ENCODE data around the gene ARHGAP22.

The ARHGAP22 gene

DNA sequence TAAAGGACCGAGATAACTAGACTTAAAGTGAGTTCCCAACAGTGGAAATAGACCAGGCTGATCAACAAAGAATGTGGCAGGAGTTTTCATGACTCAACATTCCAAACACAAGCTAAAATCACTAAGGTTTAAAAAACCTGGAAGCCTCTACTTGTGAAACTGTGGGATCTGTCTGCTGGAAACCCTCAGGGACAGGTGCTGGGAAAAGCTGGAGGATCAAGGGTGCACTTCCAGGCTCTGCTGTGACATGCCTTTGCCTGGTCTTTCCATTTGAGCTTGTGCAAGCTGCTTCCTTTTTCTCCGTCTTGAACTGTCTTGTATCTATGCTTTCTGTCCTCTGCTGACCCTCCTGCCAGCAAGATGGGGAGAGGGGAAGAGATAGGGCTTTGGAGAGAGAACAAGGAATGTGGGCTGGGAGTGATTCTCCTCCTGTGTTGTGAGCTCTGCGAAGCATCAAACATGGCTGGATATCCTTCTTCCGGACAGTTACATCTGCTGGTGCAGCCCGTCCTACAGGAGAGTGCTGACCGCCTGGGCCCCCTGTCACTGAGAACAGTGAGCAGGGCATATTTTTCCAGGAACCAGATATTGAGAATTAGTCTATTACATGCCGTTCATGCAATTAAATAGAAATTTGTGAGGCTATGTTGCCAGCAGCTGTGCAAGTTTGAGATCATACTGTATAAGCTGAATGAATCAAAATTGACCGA lies 25.5 kb downstream of the ARHGAP22 start:
- DNase-seq = no peak

DNA sequence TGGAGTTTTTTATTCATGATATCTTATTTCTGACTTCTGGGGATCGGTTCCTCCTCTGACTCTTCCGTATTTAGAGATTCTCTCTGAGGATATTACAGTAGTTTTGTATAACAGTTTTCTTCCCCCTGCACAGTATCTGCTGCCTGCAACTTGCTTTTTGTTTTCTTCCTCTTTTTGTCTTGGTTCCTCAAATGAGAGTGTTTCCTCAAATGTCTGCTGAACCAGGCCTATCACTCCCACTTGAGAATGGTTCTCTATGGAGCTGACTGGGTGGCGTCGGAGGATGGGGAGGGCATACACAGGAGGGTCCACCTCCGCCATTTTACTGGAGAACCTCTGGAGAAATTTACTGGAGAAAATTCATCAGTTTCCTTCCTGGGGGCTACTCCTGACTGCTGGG lies 27.7 kb downstream of the ARHGAP22 start:
- peak; percentile 94 to 97 for DNase-seq

DNA sequence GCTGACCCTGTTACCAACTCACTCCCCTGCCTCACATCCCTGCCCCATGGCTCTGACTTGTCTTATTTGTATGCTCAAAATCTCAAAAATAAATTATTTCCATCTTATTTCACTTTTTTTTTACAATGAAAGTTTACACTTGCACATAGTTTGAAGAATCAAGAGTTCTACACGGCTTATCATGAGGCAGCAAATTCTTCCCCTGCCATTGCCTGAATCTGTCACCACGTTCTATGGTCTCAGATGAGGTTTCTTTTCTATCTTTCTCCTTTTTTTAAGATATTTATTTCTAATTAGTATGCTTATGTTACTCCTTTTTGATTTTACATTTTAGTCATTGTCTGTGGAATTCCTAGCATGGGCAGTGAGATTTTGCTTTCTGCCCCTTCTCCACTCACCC lies 28.4 kb downstream of the ARHGAP22 start:
- peak in 1 of 2 experiments; percentile 18 for DNase-seq

DNA sequence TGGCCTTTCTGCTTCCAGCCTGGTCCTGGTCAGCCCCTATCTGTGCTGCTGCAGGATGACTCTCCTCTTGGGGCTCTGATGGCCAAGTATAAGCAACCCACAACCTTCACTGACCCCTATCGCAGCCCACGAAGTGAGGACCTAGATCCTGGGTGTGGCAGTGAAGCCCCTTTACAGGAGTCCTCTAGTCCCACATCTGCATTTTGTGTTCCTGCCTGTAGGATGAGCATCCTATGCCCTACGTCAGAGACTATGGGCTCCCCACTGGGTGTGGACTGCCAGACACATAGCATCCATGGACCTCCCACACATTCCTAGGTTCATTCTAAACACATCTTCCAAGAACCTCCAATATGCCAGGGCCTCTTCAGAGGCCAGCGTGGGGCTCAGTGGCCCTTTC lies 29.0 kb downstream of the ARHGAP22 start:
- no peak for DNase-seq

DNA sequence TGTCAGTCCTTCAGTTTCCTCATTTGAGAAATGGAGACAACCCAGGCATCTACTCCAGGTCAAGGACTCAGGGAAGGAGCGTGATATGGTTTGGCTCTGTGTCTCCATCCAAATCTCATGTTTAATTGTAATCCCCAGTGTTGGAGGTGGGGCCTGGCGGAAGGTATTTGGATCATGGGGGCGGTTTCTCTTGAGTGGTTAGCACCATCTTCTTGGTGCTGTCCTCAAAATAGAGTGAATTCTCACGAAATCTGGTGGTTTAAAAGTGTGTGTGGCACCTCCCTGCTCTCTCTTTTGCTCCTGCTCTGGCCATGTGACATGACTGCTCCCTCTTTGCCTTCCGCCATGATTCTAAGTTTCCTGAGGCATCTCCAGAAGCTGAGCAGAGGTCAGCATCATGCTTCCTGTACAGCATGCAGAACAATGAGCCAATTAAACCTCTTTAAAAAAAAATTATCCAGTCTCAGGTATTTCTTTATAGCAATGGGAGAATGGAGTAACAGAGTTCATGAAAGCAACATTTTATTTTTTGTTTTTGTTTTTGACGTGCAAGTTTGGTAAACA lies 30.0 kb downstream of the ARHGAP22 start:
- DNase-seq = no peak

DNA sequence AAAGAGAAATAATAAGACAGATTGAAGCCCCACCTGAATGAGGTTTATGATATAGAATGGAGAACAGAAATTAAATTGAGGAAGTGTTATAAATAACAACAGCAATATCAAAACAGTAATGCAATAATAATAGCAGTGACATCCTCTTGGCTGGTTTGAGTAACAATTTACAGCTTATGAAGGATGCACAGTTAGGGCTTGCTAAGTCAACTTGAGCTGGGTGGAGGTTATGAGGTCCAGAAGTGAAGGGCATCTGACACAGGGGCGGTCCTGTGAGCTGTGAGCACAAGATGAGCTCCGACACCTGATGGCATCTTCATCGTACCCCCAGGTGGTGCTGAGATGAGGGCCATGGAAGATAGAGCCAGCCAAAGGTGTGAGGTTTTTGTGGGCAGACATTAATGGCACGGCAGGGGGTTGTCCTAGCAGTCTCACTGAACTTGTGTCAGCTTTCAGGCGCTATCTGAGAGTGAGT lies 30.5 kb downstream of the ARHGAP22 start:
- no peak for DNase-seq

DNA sequence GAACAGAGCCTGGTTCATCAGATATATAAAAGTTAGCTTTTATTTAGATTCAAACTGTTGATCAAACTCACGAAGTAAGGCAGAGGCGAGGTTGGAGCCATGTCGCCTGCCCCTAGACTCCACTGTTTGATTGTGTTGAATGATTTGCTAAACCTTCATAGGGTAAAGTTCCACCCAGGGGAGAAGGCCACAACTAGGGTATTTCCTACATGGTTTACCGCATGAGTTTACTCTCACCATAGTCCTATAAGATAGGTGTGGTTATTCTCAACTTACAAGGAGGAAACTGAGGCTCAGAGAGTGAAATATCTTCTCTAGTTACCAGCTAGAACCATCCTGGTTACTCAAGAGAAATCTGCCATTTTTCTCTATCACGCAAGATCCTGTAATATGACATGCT lies 31.8 kb downstream of the ARHGAP22 start:
- no peak for DNase-seq

DNA sequence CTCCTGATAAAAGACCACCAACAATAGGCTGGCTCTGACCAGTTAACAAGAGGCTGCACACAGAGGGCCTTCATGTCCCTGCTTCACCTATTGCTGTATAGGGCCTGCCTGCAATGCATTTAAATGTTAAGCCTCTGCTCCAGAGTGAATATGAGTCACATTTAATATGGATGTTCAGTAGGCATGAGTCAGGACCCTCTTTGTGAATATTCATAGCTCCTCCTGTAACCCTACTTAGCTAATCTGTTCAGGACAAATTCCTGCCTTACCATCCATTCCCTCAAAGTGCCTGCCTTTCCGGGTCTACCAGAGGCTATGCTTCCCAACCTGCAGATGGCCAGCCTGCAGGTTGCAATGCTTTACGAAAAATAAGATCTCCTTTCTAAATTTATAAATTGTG lies 32.5 kb downstream of the ARHGAP22 start:
- DNase-seq = no peak

DNA sequence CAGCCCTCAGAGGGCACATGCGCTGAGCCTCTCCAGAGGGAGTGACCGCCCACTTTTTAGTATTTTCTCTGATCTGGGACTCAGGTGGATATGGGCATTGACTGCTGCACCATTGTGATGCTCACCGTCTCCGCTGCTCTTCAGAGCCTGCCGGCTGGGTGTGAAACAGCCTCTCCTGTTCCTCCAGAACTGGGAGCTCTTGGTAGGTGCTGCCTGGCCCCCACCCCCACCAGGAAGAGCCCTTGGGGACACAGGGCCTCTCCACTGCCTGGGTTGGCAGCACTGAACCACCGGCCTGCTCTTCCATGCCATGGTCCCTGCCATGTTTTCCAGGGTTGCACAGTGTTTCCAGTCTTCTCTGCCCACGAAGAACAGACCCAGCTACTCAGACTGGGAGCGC lies 36.3 kb downstream of the ARHGAP22 start:
- DNase-seq = no peak

DNA sequence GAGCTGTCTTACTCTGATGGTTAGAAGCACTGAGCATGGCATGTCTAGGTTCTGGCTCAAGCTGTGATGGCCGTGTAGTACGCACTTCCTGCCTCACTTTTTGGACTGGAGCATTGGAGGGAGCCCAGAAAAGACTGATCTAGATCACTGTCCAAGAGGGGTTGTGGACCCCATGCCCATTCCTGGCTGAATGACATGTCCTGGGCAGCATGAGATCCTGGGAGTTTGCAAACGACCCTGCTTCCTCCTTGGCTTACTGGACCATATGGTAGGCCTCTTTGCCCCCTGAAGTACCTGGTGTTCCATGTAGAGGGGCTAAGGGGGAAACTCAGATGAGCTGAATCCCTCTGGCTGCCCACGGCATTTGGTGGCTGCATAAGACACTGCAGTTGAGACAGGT lies 36.7 kb downstream of the ARHGAP22 start:
- no peak for DNase-seq

DNA sequence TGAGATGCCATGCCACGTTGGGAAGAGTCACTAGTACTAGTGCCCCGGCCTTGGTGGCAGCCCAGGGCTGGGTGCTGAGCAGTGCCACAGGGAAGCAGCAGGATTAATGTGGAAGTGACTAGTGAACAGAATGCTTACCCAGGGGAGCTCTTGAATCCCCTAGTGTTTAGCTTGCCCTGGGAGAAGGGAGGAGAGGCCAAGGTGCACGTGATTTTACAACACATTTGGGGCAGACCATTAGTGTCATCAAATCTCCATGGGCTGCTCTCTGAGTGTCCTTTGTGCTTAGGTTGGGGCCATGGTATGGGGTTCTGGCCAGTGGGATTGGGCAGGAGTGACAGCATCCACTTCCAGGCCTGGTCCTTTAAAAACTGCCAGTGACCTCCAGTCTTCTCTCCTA lies 37.5 kb downstream of the ARHGAP22 start:
- no peak for DNase-seq

DNA sequence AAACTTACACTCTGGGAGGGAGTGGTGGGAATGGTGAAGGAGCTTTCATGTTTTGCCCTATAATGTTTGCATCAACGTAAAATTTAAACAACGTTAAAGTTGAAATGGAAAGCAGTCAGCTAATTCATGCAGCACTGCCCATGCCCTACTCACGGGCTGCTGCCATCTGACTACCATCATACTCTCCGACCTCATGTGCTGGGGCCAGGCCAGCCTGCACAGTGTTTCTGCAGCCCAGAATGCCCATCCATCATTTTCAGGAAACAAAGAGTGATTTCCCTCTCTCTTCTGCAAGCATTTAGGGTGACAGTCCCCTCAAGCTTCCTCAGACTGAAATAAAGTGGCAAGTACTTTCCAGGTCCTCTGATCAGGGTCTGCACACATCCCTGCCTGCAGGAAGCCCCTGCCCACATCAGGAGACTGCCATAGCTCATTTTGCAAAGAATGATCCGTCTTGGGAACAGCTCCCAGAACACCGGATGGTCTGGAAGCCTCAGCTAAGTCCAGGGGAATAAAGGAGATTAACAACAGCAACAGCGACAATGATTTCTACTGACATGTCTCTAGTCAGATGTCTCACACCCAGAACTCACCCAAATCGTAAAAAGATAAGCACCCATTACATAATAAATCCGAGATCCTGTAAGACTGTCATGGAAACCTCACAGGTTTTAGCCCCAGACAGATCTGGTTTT lies 40.3 kb downstream of the ARHGAP22 start:
- no peak for DNase-seq

DNA sequence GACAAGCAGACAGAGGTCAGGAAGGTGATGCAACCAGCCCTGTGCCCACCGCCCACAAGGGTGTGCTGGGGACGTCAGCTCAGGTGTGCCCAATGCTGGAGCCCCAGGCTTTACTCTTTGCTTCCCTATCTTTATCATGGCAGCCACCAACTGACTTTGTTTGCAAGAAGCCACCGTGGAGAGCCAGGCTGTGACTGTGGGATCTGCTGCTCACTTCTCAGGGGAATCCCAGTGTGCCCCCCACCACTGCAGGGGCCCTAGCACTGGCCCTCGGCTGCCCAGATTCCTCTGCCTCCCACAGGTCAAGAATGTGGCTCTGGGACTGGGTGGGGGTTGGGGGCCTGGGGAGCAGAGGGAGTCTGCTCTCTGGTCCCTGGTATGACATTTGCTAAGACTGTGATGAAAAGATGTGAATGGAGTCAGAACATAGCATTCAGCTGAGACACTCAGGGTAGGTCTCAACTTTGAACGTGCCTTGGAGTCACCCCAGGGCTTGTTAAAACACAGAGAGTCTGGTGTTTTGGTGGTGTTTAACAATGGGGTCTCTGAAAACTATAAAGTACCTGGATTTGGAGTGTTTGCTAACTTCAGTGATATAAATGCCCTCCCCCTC lies 47.3 kb downstream of the ARHGAP22 start:
- no peak for DNase-seq

DNA sequence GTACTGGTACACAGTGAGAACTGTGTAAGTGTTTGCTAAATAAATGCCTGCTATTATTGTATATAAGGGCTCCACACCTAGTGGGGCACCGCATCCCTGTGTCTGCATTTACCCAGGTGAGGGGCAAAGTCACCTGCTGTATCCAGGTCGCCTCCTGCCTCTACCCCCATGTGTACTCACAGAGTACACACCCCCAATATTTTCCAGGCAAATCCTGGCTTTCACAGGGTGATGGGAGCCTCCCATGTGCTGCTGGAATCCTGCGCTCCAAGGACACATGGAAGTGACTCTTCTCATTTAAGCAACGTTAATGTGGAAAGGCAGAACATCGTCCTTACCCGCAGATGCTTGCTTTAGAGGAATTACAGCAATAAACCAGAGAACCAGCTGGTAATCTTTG lies 48.2 kb downstream of the ARHGAP22 start:
- no peak for DNase-seq

DNA sequence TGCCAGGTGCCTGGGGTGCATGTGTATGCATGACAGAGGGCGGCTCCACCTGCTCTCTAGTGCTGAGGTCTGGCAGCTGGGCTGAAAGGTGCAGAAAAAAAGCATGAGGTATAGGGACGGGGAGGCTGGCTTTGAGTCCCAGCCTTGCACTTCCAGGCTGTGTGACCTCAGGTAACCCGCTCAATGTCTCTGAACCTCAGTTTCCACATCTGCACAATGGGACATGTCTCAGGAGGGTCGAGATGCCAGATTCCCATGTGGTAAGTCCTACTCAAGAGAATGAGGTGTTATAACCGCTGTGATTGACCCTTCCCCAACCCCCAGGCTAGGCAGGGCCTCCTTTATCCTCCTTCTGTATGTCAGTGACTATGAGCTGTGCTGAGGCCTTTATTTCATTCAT lies 48.8 kb downstream of the ARHGAP22 start:
- no peak for DNase-seq

DNA sequence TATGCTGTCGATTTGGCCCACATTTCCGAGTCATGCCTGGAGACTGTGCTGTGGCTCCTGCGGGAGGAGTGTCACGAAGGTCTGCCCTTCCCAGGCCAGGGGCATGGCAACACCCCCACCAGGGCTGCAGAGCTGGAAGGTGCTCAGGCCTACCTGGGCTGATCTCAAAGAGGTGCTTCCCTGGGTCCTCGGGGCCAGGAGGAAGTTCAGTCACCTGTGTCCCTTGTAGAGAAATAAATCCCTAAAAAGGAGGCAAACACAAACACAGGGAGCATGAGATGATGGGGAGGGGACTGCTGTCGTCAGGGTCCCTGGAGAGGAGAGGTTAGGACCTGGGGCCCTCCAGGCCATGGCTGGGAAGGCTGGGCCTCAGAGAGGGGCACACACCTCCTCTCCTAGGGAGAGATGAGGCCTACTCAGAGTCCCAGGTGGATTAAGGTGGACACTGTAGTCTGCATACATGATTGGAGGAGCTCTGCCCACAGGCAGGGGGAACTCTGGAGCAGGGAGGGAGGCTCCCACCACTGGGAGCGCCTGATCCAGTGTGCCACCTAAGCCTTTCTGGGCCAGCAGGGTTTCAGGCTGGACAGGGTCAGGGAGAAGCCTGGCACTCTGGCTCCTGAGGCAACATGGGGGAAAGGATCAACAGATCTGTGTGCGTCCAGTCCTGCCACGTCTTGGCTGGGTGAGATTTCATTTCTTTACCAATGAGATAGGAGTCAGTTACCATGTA lies 49.4 kb downstream of the ARHGAP22 start:
- DNase-seq = no peak

DNA sequence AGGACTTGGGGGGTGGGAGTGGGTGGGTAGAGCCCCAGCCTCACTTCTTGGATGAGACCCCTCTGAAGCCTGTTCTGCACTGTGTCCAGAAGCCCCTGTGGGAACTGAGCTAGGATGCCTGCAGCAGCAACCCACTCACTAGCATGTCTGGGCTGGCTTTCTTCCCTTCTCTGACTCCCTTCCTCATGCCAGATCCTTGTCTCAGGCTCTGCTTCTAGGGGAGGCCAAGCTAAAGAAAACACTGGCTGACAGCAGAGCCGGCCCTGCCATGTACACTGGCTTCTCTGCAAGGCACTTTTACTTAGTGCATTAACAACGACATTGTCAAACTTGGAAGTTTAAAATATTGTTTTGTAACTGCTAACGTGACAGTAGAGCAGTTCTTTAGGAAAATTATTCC lies 50.2 kb downstream of the ARHGAP22 start:
- DNase-seq = no peak

DNA sequence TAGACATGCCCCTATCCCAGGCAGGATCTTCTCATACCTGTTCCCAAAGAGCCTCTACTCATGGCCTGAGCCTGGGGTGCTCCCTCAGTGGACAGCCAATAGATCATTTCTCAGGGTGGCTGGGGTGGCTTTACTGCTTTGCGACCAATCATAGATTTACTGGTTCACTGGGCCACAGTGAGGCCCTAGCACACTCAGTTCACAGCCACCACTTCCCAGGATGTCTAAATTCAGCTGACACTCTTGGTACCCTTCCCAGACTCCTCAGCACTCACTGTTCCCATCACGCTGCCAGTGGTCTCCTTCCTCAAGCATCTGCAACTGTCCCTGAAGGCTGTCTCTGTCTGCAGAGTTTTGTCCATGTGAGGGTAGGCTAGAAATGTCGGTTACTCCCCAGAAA lies 50.6 kb downstream of the ARHGAP22 start:
- DNase-seq = no peak

DNA sequence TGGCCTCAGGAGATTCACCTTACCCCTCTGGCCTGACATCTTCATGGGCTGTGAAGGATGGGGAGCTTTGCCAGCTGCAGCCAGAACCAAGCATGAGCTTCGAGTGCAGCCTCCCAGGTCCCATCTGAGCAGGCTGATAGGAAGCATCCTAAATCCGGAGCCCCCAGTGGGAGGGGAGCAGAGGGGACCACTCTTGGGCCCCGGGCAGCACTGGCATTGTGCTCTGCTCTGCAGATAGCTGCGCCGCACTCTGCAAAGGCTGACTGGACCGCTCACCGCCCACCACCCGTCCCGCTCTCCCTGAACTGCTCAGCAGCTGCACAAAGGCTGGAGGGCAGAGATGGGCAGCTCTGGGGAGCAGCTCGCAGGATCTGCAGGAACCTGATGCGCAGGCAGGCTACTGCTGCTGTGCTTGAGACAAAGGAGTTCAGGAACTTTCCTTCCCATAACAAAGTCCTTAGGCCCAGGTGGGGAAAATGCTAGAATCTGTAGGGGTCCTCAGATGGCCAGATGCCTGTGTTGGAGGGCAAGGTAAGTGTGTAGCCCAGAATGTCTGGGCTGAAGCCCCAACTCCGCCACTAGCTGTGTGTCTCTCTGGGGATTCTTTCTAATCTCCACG lies 51.8 kb downstream of the ARHGAP22 start:
- no peak for DNase-seq

DNA sequence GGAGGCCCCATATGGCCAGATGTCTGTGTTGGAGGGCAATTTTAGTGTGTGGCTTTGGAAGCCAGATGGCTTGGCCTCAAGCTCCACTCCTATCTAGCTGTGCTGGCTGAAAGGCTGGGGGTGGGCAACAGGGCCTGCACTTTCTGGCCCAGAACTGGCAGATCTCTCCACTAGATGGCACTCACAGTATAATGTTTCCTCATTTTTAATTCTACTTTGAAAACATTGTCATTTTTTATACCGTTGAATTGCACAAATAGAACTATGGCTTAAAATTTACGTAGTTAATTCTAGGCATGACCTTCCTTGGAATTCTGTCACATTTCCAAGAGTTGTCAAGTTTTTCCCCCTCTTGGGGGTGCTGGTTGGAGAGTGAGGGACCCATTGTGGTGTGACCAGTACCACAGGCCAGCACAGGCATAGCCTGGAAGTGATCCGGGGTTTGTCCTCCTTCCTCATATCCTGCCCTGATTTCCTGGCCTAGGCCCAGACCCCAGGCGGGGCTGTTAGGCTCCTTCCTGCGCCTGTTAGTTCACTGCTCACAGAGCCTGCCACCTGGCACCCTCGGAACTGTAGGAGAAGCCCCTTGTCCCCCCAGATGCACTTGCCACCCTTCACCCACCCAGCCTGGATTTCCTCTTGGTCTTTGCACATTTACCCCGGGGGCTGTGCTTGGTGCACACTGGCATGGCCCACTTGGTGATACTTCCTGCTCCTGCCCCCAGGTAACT lies 52.8 kb downstream of the ARHGAP22 start:
- DNase-seq = peak; percentile 58 to 72

DNA sequence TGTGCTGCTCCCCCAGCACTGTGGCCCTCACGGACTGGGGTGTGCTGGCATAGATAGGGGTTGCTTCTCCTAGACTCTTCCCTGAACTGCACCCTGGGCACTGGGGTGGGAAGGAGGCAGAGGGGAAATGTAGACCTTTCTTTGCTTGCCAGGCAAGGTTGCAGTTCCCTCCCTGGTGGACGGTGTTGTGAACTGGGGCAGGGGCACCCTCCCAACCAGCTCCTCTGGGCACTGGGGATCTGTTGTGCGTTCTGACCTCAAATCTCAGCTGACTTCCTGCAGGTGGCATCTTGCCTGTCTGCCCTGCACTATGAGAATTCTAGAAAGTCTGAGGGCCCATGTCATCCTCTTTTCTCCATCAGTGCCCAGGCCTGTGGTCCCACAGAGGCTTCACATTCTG lies 53.9 kb downstream of the ARHGAP22 start:
- DNase-seq = no peak

DNA sequence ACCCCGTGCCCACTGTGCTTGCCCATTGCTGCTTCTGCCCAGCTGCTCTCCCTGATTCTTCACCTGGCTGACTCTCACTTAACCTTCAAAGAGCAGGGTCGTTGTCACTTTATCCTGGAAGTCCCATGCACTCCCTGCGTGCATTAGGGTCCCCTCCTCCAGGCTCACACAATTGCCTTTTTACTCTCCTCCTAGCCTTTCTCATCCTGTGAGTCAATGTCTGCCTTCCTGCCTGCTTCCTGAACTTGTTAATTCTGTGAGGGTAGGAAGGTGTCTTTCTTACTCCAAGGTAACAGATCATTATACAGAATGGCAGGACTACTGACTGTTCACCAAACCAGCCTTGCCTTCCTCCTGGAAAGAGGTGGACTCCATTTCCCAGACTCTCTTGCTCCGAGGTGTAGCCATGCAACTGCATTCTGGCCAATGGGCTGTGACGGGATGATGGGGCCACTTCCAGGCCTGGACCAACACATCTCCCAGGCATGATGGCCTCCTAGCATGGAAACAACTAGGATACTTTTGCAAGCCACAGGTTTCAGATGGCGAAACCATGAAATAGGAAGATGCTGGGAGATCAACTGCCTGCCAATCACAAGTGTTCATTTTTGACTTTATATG lies 54.7 kb downstream of the ARHGAP22 start:
- DNase-seq = no peak

Data from AML-193 (cell line).